Keratinocyte (primary cell): ENCODE data around the gene FRS3. TPM values are rescaled to one million over a fixed set of nuclear protein-coding genes. Genes with fewer than 3 reads are reported as not detected.

ENCODE experiments used
- DNase-seq: peaks from one replicate; pipeline ENCODE4 v3.0.0-alpha.2; 2011; ENCODE audit warnings: low read depth, missing footprints, low spot score
- FAIRE-seq: peaks from 2 replicates; lab custom pipeline; 2011; peaks lifted over from hg19 to GRCh38; lab: Jason Lieb, UNC
- H2AFZ ChIP-seq: 2 replicates; pipeline ENCODE4 v1.6.0; 2012; ENCODE audit warnings: low read length, control low read depth, inconsistent platforms; ENCODE audit not compliant: control insufficient read depth
- H3K27ac ChIP-seq: 2 replicates; pipeline ENCODE4 v1.5.1; 2011; ENCODE audit warnings: low read length; ENCODE audit not compliant: control insufficient read depth, insufficient read depth
- H3K27me3 ChIP-seq: 3 replicates; pipeline ENCODE4 v1.6.0; 2011; ENCODE audit warnings: low read length; ENCODE audit not compliant: control insufficient read depth, insufficient read depth; ENCODE audit errors: extremely low read depth
- H3K36me3 ChIP-seq, 2 experiments: 2 replicates in 1 of 2; 3 replicates in 1 of 2; pipeline ENCODE4 v1.5.1; 2011; ENCODE audit warnings: low read length in 2 of 2, mild to moderate bottlenecking in 1 of 2; ENCODE audit not compliant: control insufficient read depth in 2 of 2, insufficient read depth in 2 of 2; ENCODE audit errors: extremely low read depth in 1 of 2
- H3K4me1 ChIP-seq: 3 replicates; pipeline ENCODE4 v1.5.1; 2011; ENCODE audit warnings: low read length; ENCODE audit not compliant: control insufficient read depth, insufficient read depth; ENCODE audit errors: extremely low read depth
- H3K4me2 ChIP-seq: 3 replicates; pipeline ENCODE4 v1.6.0; 2011; ENCODE audit warnings: low read depth, low read length; ENCODE audit not compliant: control insufficient read depth, insufficient read depth; ENCODE audit errors: extremely low read depth
- H3K4me3 ChIP-seq, 3 experiments: fragments of 200-600 bp in 1 of 3; sonication (generic) in 1 of 3; 2 replicates in 2 of 3; 3 replicates in 1 of 3; pipeline ENCODE4 v1.5.1; 2011 to 2016; ENCODE audit warnings: low read length in 3 of 3, mild to moderate bottlenecking in 3 of 3, control low read depth in 2 of 3, inconsistent platforms in 1 of 3, low read depth in 1 of 3, mixed read lengths in 1 of 3, mixed run types in 1 of 3, moderate library complexity in 1 of 3; ENCODE audit not compliant: control insufficient read depth in 2 of 3, insufficient read depth in 2 of 3; ENCODE audit errors: extremely low read depth in 1 of 3
- H3K79me2 ChIP-seq: 2 replicates; pipeline ENCODE4 v1.6.0; 2012; ENCODE audit warnings: low read length; ENCODE audit not compliant: control insufficient read depth, insufficient read depth
- H3K9ac ChIP-seq: 3 replicates; pipeline ENCODE4 v1.6.0; 2011; ENCODE audit warnings: low read length; ENCODE audit not compliant: control insufficient read depth, insufficient read depth; ENCODE audit errors: extremely low read depth
- H3K9me1 ChIP-seq: 3 replicates; pipeline ENCODE4 v1.6.0; 2011; ENCODE audit warnings: low read length; ENCODE audit not compliant: control insufficient read depth, insufficient read depth; ENCODE audit errors: extremely low read depth
- H3K9me3 ChIP-seq: 2 replicates; pipeline ENCODE4 v1.5.1; 2012; ENCODE audit warnings: low read depth, low read length; ENCODE audit not compliant: control insufficient read depth
- H4K20me1 ChIP-seq: 3 replicates; pipeline ENCODE4 v1.6.0; 2011; ENCODE audit warnings: low read length; ENCODE audit not compliant: control insufficient read depth, insufficient read depth; ENCODE audit errors: extremely low read depth
- EZH2 ChIP-seq: IDR thresholded peaks from one replicate; pipeline ENCODE4 v1.6.1; 2012; ENCODE audit warnings: inconsistent platforms, mild to moderate bottlenecking, low read length, moderate library complexity
- dilution Hi-C: fragments of 300-500 bp; cut with MboI; formaldehyde crosslinking; loops from one replicate; pipeline ENCODE4 v1.7.0; 2020; ENCODE audit warnings: low sequenced_read_pairs; ENCODE audit not compliant: extremely low pct_ligation_motif_present
- polyA plus RNA-seq, 5 experiments: library from polyadenylated mRNA; depleted of rRNA in 3 of 5; stranded (reverse) in 3 of 5; stranded (forward) in 1 of 5; unstranded in 1 of 5; fragments of >200 nt; gene quantifications; 1 replicate in 1 of 5; 2 replicates in 3 of 5; 3 replicates in 1 of 5; pipeline versions ENCODE4 v1.2.1 to v1.2.3, GENCODE V29; 2011 to 2012; ENCODE audit warnings: missing spikeins in 2 of 5, low read depth in 1 of 5, low replicate concordance in 1 of 5
- TF ChIP-seq, protein P1 (sequence below), 3 experiments: IDR thresholded peaks in 1 of 3; conservative IDR thresholded peaks in 1 of 3; optimal IDR thresholded peaks in 1 of 3; 2 replicates in 2 of 3; 3 replicates in 1 of 3; pipeline versions ENCODE3 to v1.5.1; 2011; ENCODE audit warnings: low read length in 3 of 3, mild to moderate bottlenecking in 3 of 3, moderate library complexity in 2 of 3, control low read depth in 1 of 3, inconsistent platforms in 1 of 3; ENCODE audit not compliant: insufficient read depth in 2 of 3; ENCODE audit errors: extremely low read depth in 1 of 3

FRS3 gene
- polyA plus RNA-seq, 1 donor (not counting 4 experiments of a cell fraction or from before 2014, with no cell fraction given): 2.0 TPM

DNA sequence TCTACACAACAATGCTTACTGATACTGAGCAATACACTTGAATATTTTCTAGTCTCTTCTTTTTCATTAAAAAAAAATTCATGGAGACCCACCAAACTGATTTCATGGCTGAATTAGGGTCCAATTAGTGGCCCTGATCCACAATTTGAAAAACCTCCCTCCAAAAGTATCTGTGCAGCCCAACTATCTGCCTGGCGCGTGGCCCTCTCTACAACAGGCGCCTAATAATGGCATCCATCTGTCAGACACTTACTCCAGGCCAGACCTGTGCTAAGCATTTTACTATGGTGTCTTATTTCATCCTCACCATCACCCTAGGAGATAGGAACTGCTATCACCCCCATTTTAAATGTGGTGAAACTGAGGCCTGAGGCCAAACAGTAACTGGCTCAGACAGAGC, 58.3 kb downstream of the FRS3 start:
- TF ChIP-seq, protein P1, sequence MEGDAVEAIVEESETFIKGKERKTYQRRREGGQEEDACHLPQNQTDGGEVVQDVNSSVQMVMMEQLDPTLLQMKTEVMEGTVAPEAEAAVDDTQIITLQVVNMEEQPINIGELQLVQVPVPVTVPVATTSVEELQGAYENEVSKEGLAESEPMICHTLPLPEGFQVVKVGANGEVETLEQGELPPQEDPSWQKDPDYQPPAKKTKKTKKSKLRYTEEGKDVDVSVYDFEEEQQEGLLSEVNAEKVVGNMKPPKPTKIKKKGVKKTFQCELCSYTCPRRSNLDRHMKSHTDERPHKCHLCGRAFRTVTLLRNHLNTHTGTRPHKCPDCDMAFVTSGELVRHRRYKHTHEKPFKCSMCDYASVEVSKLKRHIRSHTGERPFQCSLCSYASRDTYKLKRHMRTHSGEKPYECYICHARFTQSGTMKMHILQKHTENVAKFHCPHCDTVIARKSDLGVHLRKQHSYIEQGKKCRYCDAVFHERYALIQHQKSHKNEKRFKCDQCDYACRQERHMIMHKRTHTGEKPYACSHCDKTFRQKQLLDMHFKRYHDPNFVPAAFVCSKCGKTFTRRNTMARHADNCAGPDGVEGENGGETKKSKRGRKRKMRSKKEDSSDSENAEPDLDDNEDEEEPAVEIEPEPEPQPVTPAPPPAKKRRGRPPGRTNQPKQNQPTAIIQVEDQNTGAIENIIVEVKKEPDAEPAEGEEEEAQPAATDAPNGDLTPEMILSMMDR (optimal IDR thresholded peaks at IDR 0.05 in 1 of 3, IDR thresholded peaks at IDR 0.05 in 1 of 3, conservative IDR thresholded peaks at IDR 0.05 in 1 of 3; ENCODE audit: extremely low read depth in 1 of 3, insufficient read depth in 2 of 3, low read length in 3 of 3): no peak
- TF ChIP-seq EZH2: no peak
- H3K9ac ChIP-seq: no peak overlapping the region
- no peak overlapping the region for H2AFZ ChIP-seq
- H3K4me2 ChIP-seq: no peak overlapping the region
- no peaks in the 10 kb centered on the region for H3K9me1 ChIP-seq
- H3K9me3 ChIP-seq: no peaks in the 10 kb centered on the region
- no peaks in the 10 kb centered on the region for H3K79me2 ChIP-seq
- no peak overlapping the region for H3K27ac ChIP-seq
- no peaks in the 10 kb centered on the region for H4K20me1 ChIP-seq
- H3K27me3 ChIP-seq: no peaks in the 10 kb centered on the region
- no peaks in the 10 kb centered on the region for H3K36me3 ChIP-seq
- FAIRE-seq (no peak), DNase-seq (no peak)
- dilution Hi-C loops: no loop called here
- peaks cover 41% of the 10 kb centered on the region for H3K4me1 ChIP-seq
- no peak overlapping the region for H3K4me3 ChIP-seq

DNA sequence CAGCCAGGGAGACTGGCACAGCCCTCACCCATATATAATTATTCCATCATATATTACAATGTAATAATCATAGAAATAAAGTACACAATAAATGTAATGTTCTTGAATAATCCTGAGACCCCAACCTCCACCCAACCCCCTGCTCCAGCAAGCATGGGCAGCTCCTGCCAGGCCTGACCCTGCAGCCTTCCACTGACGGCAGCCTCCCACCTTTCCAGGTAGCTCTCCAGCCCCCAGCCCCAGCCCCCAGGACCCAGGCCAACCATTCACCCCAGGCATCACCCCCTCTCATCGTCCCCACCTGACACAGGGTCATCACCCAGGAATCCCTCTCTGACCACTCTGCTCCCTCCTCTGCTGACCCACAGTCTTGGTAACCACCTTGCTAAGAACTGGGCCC, 58.9 kb downstream of the FRS3 start:
- Histone ChIP-seq H2AFZ (no peak overlapping the region), H3K9me1 (no peaks in the 10 kb centered on the region), H3K4me3 (no peak overlapping the region), H4K20me1 (no peaks in the 10 kb centered on the region), H3K27ac (no peak overlapping the region), H3K4me2 (no peak overlapping the region), H3K4me1 (peaks cover 41% of the 10 kb centered on the region), H3K79me2 (no peaks in the 10 kb centered on the region), H3K9ac (no peak overlapping the region), H3K36me3 (no peaks in the 10 kb centered on the region), H3K27me3 (no peaks in the 10 kb centered on the region), H3K9me3 (no peaks in the 10 kb centered on the region)
- dilution Hi-C loops: no loop called here
- FAIRE-seq (no peak), DNase-seq (no peak)
- TF ChIP-seq, protein P1 (optimal IDR thresholded peaks at IDR 0.05 in 1 of 3, IDR thresholded peaks at IDR 0.05 in 1 of 3, conservative IDR thresholded peaks at IDR 0.05 in 1 of 3; ENCODE audit: extremely low read depth in 1 of 3, insufficient read depth in 2 of 3, low read length in 3 of 3): no peak
- TF ChIP-seq EZH2: no peak
